K562 (cell line): ENCODE results near the gene STYXL1. TPM values are rescaled to one million over a fixed set of nuclear protein-coding genes. Genes with fewer than 3 reads are reported as not detected.
A peak's percentile ranks its signal among the peaks of the same experiment; 100 is the strongest.

ENCODE experiments used
- CBX1 ChIP-seq: sonication (generic); IDR thresholded peaks from 2 replicates; pipeline ENCODE4 v1.6.1; 2016; ENCODE audit warnings: antibody characterized with exemption, low read depth, mild to moderate bottlenecking
- CBX5 ChIP-seq: IDR thresholded peaks from 2 replicates; pipeline ENCODE4 v1.6.1; 2014; ENCODE audit warnings: low read depth, borderline replicate concordance
- CC2D1A ChIP-seq: fragments of 450-650 bp; IDR thresholded peaks from 2 replicates; pipeline ENCODE4 v1.6.1; 2017; ENCODE audit warnings: mild to moderate bottlenecking
- CSDE1 ChIP-seq, 2 experiments: fragments of 450-650 bp; IDR thresholded peaks; 2 replicates each; pipeline ENCODE4 v1.6.1; 2016; ENCODE audit warnings: mild to moderate bottlenecking in 1 of 2
- HINFP ChIP-seq: fragments of 450-650 bp; conservative IDR thresholded peaks from 2 replicates; pipeline ENCODE4 v1.6.1; 2016; ENCODE audit warnings: missing genetic modification characterization, low read depth, mild to moderate bottlenecking, control low read depth, missing compliant biosample characterization
- MTA3 ChIP-seq: fragments of 450-650 bp; formaldehyde crosslinking; IDR thresholded peaks from 2 replicates; pipeline ENCODE4 v1.6.1; 2017; ENCODE audit warnings: mild to moderate bottlenecking, borderline replicate concordance
- NCOA1 ChIP-seq: fragments of 450-650 bp; IDR thresholded peaks from 2 replicates; pipeline ENCODE4 v1.6.1; 2016; ENCODE audit warnings: low read depth
- NCOA4 ChIP-seq: fragments of 450-650 bp; IDR thresholded peaks from 2 replicates; pipeline ENCODE4 v1.6.1; 2018; ENCODE audit warnings: mild to moderate bottlenecking; ENCODE audit not compliant: partially characterized antibody
- NFATC3 ChIP-seq: fragments of 450-650 bp; IDR thresholded peaks from 2 replicates; pipeline ENCODE4 v1.6.1; 2017; ENCODE audit warnings: mild to moderate bottlenecking
- NKRF ChIP-seq: fragments of 450-650 bp; IDR thresholded peaks from 2 replicates; pipeline ENCODE4 v1.6.1; 2016; ENCODE audit warnings: borderline replicate concordance
- NR1H2 ChIP-seq: sonication (generic); formaldehyde crosslinking; IDR thresholded peaks from 2 replicates; pipeline ENCODE4 v1.4.0; 2020; ENCODE audit warnings: mild to moderate bottlenecking, missing genetic modification reagents
- PTBP1 ChIP-seq: fragments of 200-400 bp; formaldehyde crosslinking; IDR thresholded peaks from 2 replicates; pipeline ENCODE4 v1.6.1; 2017; ENCODE audit warnings: low read depth, low read length
- PTTG1 ChIP-seq: fragments of 450-650 bp; IDR thresholded peaks from 2 replicates; pipeline ENCODE4 v1.6.1; 2016; ENCODE audit warnings: low read depth, mild to moderate bottlenecking, missing genetic modification characterization, missing compliant biosample characterization
- RFX1 ChIP-seq: fragments of 450-650 bp; IDR thresholded peaks from 2 replicates; pipeline ENCODE4 v1.6.1; 2016; ENCODE audit warnings: mild to moderate bottlenecking, moderate library complexity
- SMARCA5 ChIP-seq: fragments of 450-650 bp; IDR thresholded peaks from 2 replicates; pipeline ENCODE4 v1.6.1; 2016
- SMARCC2 ChIP-seq: fragments of 450-650 bp; IDR thresholded peaks from 2 replicates; pipeline ENCODE4 v1.6.1; 2017; ENCODE audit warnings: antibody characterized with exemption, moderate library complexity, mild to moderate bottlenecking, low read depth
- SNRNP70 ChIP-seq: fragments of 200-400 bp; formaldehyde crosslinking; optimal IDR thresholded peaks from 2 replicates; pipeline ENCODE3; 2017; ENCODE audit warnings: low read depth, low read length
- SOX6 ChIP-seq: fragments of 450-650 bp; IDR thresholded peaks from 2 replicates; pipeline ENCODE4 v1.6.1; 2014; ENCODE audit warnings: mild to moderate bottlenecking
- TAF9B ChIP-seq: fragments of 450-650 bp; IDR thresholded peaks from 2 replicates; pipeline ENCODE4 v1.6.1; 2018; ENCODE audit warnings: mild to moderate bottlenecking; ENCODE audit not compliant: partially characterized antibody
- TCF15 ChIP-seq: fragments of 250-450 bp; sonication (Bioruptor Pico); IDR thresholded peaks from 2 replicates; pipeline ENCODE4 v1.8.0; 2022; ENCODE audit warnings: moderate library complexity, mild to moderate bottlenecking, inconsistent platforms
- TCF3 ChIP-seq: sonication (generic); formaldehyde crosslinking; IDR thresholded peaks from 2 replicates; pipeline ENCODE4 v1.4.0; 2020; ENCODE audit warnings: mild to moderate bottlenecking, missing genetic modification reagents
- TCFL5 ChIP-seq: fragments of 250-450 bp; sonication (Bioruptor Pico); conservative IDR thresholded peaks from 2 replicates; pipeline ENCODE4 v1.6.1; 2021; ENCODE audit warnings: mild to moderate bottlenecking, moderate library complexity, matching md5 sums
- ZBTB9 ChIP-seq: fragments of 450-650 bp; formaldehyde crosslinking; IDR thresholded peaks from 2 replicates; pipeline ENCODE4 v1.4.0; 2020; ENCODE audit warnings: mild to moderate bottlenecking, moderate library complexity
- ZNF24 ChIP-seq: fragments of 450-650 bp; IDR thresholded peaks from 2 replicates; pipeline ENCODE4 v1.6.1; 2016
- ZNF324 ChIP-seq: fragments of 250-450 bp; sonication (Bioruptor Pico); IDR thresholded peaks from 2 replicates; pipeline ENCODE4 v1.4.0; 2020; ENCODE audit warnings: mild to moderate bottlenecking
- ZNF408 ChIP-seq: fragments of 250-450 bp; sonication (Bioruptor Pico); IDR thresholded peaks from 2 replicates; pipeline ENCODE4 v1.4.0; 2020; ENCODE audit warnings: low read depth, mild to moderate bottlenecking, moderate library complexity
- ZNF766 ChIP-seq: fragments of 200-800 bp; sonication (Bioruptor generic); conservative IDR thresholded peaks from 2 replicates; pipeline ENCODE4 v1.6.1; 2016; ENCODE audit warnings: missing genetic modification characterization, missing compliant biosample characterization
- ZSCAN32 ChIP-seq: fragments of 450-650 bp; formaldehyde crosslinking; IDR thresholded peaks from 2 replicates; pipeline ENCODE4 v1.4.0; 2020; ENCODE audit warnings: mild to moderate bottlenecking, moderate library complexity
- polyA plus RNA-seq, 8 experiments: library from polyadenylated mRNA; depleted of rRNA in 4 of 8; stranded (reverse) in 5 of 8; unstranded in 3 of 8; fragments of >200 nt; fragmentation: Nextera tagmentation in 2 of 8; fragmentation: Illumina TruSeq in 1 of 8; extraction: Ambion mirVana in 2 of 8; extraction: Trizol in 1 of 8; gene quantifications; 2 replicates each; pipeline versions ENCODE4 v1.2.1 to v1.2.3, GENCODE V29; 2011 to 2014; ENCODE audit warnings: inconsistent platforms in 1 of 8, missing spikeins in 1 of 8
- total RNA-seq, 7 experiments: library from RNA; depleted of rRNA in 6 of 7; stranded (reverse); fragments of >200 nt in 6 of 7; fragmentation: Illumina TruSeq in 2 of 7; extraction: Trizol in 2 of 7; gene quantifications; 2 replicates each; pipeline versions ENCODE4 v1.2.1 to v1.2.3, GENCODE V29; 2011 to 2021; ENCODE audit warnings: low replicate concordance in 1 of 7

The STYXL1 gene
- total and polyA plus RNA-seq, 9 of the 15 experiments (the other 6 are each of a cell fraction or from before 2014, with no cell fraction given), result 36.5 to 97.2 (median 49.9) TPM

GRCh38 chr7:76016191-76016947 lies 31.4 kb downstream of the STYXL1 start (continued):
- no peak for TF ChIP-seq HINFP (tag)
- no peak for TF ChIP-seq NR1H2 (CRISPR knock-in tag)
- TF ChIP-seq NFATC3, result no peak
- no peak for TF ChIP-seq SMARCC2
- peak; percentile 96 for TF ChIP-seq TCF15 (CRISPR knock-in tag)
- no peak for TF ChIP-seq ZNF766 (CRISPR knock-in tag)
- no peak for TF ChIP-seq CBX1
- TF ChIP-seq ZNF408 (CRISPR knock-in tag), result peak; percentile 98
- no peak for TF ChIP-seq PTBP1
- 0 out of 2 replicates have a peak, but pooled peaks have one; percentile 40 for TF ChIP-seq ZNF324 (CRISPR knock-in tag)
- no peak for TF ChIP-seq SMARCA5
- no peak for TF ChIP-seq TCF3
- no peak for TF ChIP-seq ZNF24
- TF ChIP-seq NCOA1, result no peak
- TF ChIP-seq SOX6, result no peak
- TF ChIP-seq TAF9B, result no peak
- TF ChIP-seq ZBTB9 (CRISPR knock-in tag), result no peak
- TF ChIP-seq PTTG1, result no peak
- TF ChIP-seq SNRNP70, result no peak
- no peak for TF ChIP-seq NKRF
- no peak for TF ChIP-seq NCOA4
- no peak for TF ChIP-seq CBX5
- TF ChIP-seq RFX1, result no peak
- no peak for TF ChIP-seq MTA3
- no peak for TF ChIP-seq CC2D1A
- TF ChIP-seq ZSCAN32 (CRISPR knock-in tag), result no peak
- no peak for TF ChIP-seq CSDE1 (IDR thresholded peaks at IDR 0.05)
- TF ChIP-seq TCFL5 (CRISPR knock-in tag), result no peak
